Omental fat pad (tissue), 4 donors: ENCODE results near the gene ACBD3. TPM values are rescaled to one million over a fixed set of nuclear protein-coding genes. Genes with fewer than 3 reads are reported as not detected.

ENCODE experiments used
- ATAC-seq: fragments of 150-250 bp; one replicate; pipeline ENCODE4 v1.9.1; 2016; ENCODE audit warnings: mild to moderate bottlenecking, moderate library complexity; ENCODE audit not compliant: low FRiP score
- DNase-seq: peaks from one replicate; pipeline ENCODE4 v3.0.0-alpha.2; 2019; ENCODE audit warnings: low spot score
- CTCF ChIP-seq, 3 donors: fragments of 450-650 bp; IDR thresholded peaks; one replicate each; pipeline ENCODE4 v1.5.1; 2016 to 2017; ENCODE audit warnings: antibody characterized with exemption in 3 of 3, mild to moderate bottlenecking in 3 of 3, moderate library complexity in 2 of 3
- total RNA-seq, 4 donors: library from RNA; depleted of rRNA; stranded (reverse); fragments of >200 nt; gene quantifications; one replicate each; pipeline ENCODE4 v1.1.0, GENCODE V29; 2016

Gene ACBD3
- total RNA-seq, 4 donors from 2014 or later = 43.1 to 52.9 (median 48.1) TPM

GRCh38 chr1:226118357-226118756 is 68.2 kb downstream of the ACBD3 start:
- no peak for DNase-seq
- TF ChIP-seq CTCF (IDR thresholded peaks at IDR 0.05) = no peak
- no peak for ATAC-seq

- DNase-seq (no peak), ATAC-seq (no peak)
- no peak for TF ChIP-seq CTCF (IDR thresholded peaks at IDR 0.05)
Measured at GRCh38 chr1:226117330-226117729, 69.2 kb downstream of the ACBD3 start.

DNA sequence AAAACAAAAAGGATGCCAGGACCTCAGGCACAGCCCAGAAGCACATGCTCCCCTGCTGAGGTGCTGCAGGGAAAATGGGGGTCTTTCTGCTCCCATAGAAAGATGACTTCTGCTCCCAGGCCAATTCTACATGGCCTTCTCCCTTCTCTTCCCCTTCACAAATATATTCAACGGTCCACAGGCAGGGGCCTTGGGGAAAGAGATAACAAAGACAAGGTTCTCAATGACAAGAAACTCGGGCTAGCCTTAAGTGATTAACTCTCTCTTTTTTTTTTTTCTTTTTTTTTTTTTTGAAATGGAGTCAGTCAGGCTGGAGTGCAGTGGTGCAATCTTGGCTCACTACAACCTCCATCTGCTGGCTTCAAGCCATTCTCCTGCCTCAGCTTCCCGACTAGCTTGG is 69.9 kb downstream of the ACBD3 start:
- no peak for TF ChIP-seq CTCF (IDR thresholded peaks at IDR 0.05)
- no peak for DNase-seq

DNA sequence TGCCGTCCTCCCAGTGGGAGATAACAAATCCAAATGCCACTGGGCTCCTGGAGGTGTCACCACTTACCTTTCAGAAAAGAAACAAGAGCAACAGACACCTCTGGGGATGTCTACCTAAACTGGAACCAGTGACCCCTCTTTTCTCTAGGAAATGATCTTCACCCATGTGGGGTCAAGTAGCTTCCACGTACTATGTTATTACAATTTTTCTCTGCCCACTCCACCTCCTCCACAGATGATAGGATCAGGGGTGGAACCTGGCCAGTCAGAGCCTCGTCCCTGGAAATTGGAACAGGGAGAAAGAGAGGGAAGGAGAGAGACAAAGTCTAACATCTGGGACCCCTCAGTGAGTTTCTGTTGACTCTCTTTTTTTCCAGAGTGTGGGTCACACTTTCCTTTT is 73.9 kb downstream of the ACBD3 start:
- DNase-seq = no peak
- ATAC-seq = no peak
- no peak for TF ChIP-seq CTCF (IDR thresholded peaks at IDR 0.05)

More for the DNA sequence above, 69.9 kb downstream of the ACBD3 start:
- ATAC-seq = no peak

DNA sequence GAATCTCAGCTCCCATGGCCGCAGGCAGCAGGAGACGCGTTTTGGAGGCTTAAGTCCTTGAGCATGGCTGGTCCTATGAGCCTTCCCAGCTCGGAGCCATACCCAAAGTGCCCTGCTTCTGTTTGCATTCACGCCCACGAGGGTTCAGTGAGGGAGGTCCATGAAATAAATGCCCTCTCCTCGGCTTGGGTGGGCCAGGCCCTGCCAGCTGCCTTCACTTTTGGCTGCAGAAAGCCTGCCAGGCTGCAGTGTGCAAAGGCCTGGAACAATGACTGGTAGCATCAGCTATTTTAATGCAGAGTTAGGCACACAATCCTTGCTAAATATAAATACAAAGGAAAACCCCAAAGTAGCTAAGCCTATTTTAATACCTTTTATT is 74.7 kb downstream of the ACBD3 start:
- no peak for TF ChIP-seq CTCF (IDR thresholded peaks at IDR 0.05)
- no peak for DNase-seq
- no peak for ATAC-seq

- no peak for DNase-seq
- no peak for ATAC-seq
- TF ChIP-seq CTCF (IDR thresholded peaks at IDR 0.05) = no peak
Measured at GRCh38 chr1:226111098-226111882, 75.3 kb downstream of the ACBD3 start.
